ENCODE measurements around the gene EYS. TPM values are rescaled to one million over a fixed set of nuclear protein-coding genes. Genes with fewer than 3 reads are reported as not detected.
"Not testable (repeated sequence)": the region's sequence is repeated elsewhere in the genome, so short reads cannot be mapped to it uniquely, and the experiment has no call there.

The EYS gene
- total and polyA plus RNA-seq, 4 donors, result 0.08 to 0.63 (median 0.36) TPM

- DNase-seq (ENCODE audit: low spot score), result no peak
- no peak overlapping the region for H3K27ac ChIP-seq (ENCODE audit: low read depth in 1 of 2, low read length in 2 of 2)
- H3K27me3 ChIP-seq (ENCODE audit: control insufficient read depth in 4 of 4, insufficient read depth in 4 of 4, low read length in 3 of 4), result no peaks in the 10 kb centered on the region
- H3K9ac ChIP-seq (ENCODE audit: low read depth in 1 of 2, low read length in 2 of 2), result no peak overlapping the region
- TF ChIP-seq EGR1 (IDR thresholded peaks at IDR 0.05; ENCODE audit: low read depth in 2 of 2) (no peak), JUND (IDR thresholded peaks at IDR 0.05) (no peak), HNF4G (IDR thresholded peaks at IDR 0.05) (no peak), MAX (IDR thresholded peaks at IDR 0.05) (no peak), RXRA (IDR thresholded peaks at IDR 0.05) (no peak), ATF3 (IDR thresholded peaks at IDR 0.05) (no peak)
- no peaks in the 10 kb centered on the region for H3K36me3 ChIP-seq (ENCODE audit: control insufficient read depth in 4 of 4, insufficient read depth in 3 of 4, low read depth in 1 of 4, low read length in 3 of 4)
- H3K9me3 ChIP-seq (ENCODE audit: control insufficient read depth in 4 of 4, low read length in 3 of 4), result peaks cover 0 to under 1% (median 0%) of the 10 kb centered on the region in 4 donors
- no peaks in the 10 kb centered on the region for H3K4me1 ChIP-seq (ENCODE audit: control insufficient read depth in 4 of 4, insufficient read depth in 4 of 4, low read length in 3 of 4)
- whole genome bisulfite sequencing, result 62% methylated on average over 4 of the region's 4 CpGs
- H3K4me3 ChIP-seq (ENCODE audit: low read depth in 1 of 3, low read length in 3 of 3), result no peak overlapping the region
Observed at GRCh38 chr6:65595540-65595939, 111.5 kb downstream of the EYS start.

- H3K27me3 ChIP-seq (ENCODE audit: control insufficient read depth in 4 of 4, insufficient read depth in 4 of 4, low read length in 3 of 4), result no peaks in the 10 kb centered on the region
- no peaks in the 10 kb centered on the region for H3K36me3 ChIP-seq (ENCODE audit: control insufficient read depth in 4 of 4, insufficient read depth in 3 of 4, low read depth in 1 of 4, low read length in 3 of 4)
- TF ChIP-seq SP1 (IDR thresholded peaks at IDR 0.05) (no peak), JUND (IDR thresholded peaks at IDR 0.05) (no peak), TAF1 (conservative IDR thresholded peaks at IDR 0.05) (no peak), RXRA (IDR thresholded peaks at IDR 0.05) (no peak), NR2F2 (IDR thresholded peaks at IDR 0.05) (no peak), RAD21 (IDR thresholded peaks at IDR 0.05) (no peak), CTCF (IDR thresholded peaks at IDR 0.05; ENCODE audit: low read depth, low read length, missing input control) (no peak), EGR1 (IDR thresholded peaks at IDR 0.05; ENCODE audit: low read depth in 2 of 2) (no peak), FOXA1 (IDR thresholded peaks at IDR 0.05) (no peak), GABPA (IDR thresholded peaks at IDR 0.05 in 1 of 2, conservative IDR thresholded peaks at IDR 0.05 in 1 of 2) (no peak), ATF3 (IDR thresholded peaks at IDR 0.05) (no peak), HNF4A (conservative IDR thresholded peaks at IDR 0.05) (no peak), YY1 (IDR thresholded peaks at IDR 0.05) (no peak), FOXA2 (IDR thresholded peaks at IDR 0.05) (no peak)
- H3K4me3 ChIP-seq (ENCODE audit: low read depth in 1 of 3, low read length in 3 of 3), result no peak overlapping the region
- H3K27ac ChIP-seq (ENCODE audit: low read depth in 1 of 2, low read length in 2 of 2), result no peak overlapping the region
- no peaks in the 10 kb centered on the region for H3K4me1 ChIP-seq (ENCODE audit: control insufficient read depth in 4 of 4, insufficient read depth in 4 of 4, low read length in 3 of 4)
- no peak for DNase-seq (ENCODE audit: low spot score)
- 11% methylated on average over 1 of the region's 1 CpG for WGBS
- no peak overlapping the region for H3K9ac ChIP-seq (ENCODE audit: low read depth in 1 of 2, low read length in 2 of 2)
- H3K9me3 ChIP-seq (ENCODE audit: control insufficient read depth in 4 of 4, low read length in 3 of 4), result no peaks in the 10 kb centered on the region
Observed at GRCh38 chr6:65570340-65570739, 136.7 kb downstream of the EYS start.

GRCh38 chr6:65569505-65569904, 137.5 kb downstream of the EYS start:
- no peak for DNase-seq (ENCODE audit: low spot score)
- no peak for TF ChIP-seq CTCF (IDR thresholded peaks at IDR 0.05; ENCODE audit: low read depth, low read length, missing input control)
- no peak for TF ChIP-seq GABPA (IDR thresholded peaks at IDR 0.05 in 1 of 2, conservative IDR thresholded peaks at IDR 0.05 in 1 of 2)
- no peak for TF ChIP-seq MAX (IDR thresholded peaks at IDR 0.05)
- TF ChIP-seq ZBTB33 (IDR thresholded peaks at IDR 0.05), result no peak
- no peak overlapping the region for H3K27ac ChIP-seq (ENCODE audit: low read depth in 1 of 2, low read length in 2 of 2)
- H3K36me3 ChIP-seq (ENCODE audit: control insufficient read depth in 4 of 4, insufficient read depth in 3 of 4, low read depth in 1 of 4, low read length in 3 of 4), result no peaks in the 10 kb centered on the region
- no peaks in the 10 kb centered on the region for H3K9me3 ChIP-seq (ENCODE audit: control insufficient read depth in 4 of 4, low read length in 3 of 4)
- no peak overlapping the region for H3K9ac ChIP-seq (ENCODE audit: low read depth in 1 of 2, low read length in 2 of 2)
- WGBS, result 65% methylated on average over 2 of the region's 2 CpGs
- no peaks in the 10 kb centered on the region for H3K4me1 ChIP-seq (ENCODE audit: control insufficient read depth in 4 of 4, insufficient read depth in 4 of 4, low read length in 3 of 4)
- no peaks in the 10 kb centered on the region for H3K27me3 ChIP-seq (ENCODE audit: control insufficient read depth in 4 of 4, insufficient read depth in 4 of 4, low read length in 3 of 4)
- H3K4me3 ChIP-seq (ENCODE audit: low read depth in 1 of 3, low read length in 3 of 3), result no peak overlapping the region

GRCh38 chr6:65569056-65569455, 138.0 kb downstream of the EYS start:
- DNase-seq (ENCODE audit: low spot score); H3K4me1 ChIP-seq (ENCODE audit: control insufficient read depth in 4 of 4, insufficient read depth in 4 of 4, low read length in 3 of 4); H3K36me3 ChIP-seq (ENCODE audit: control insufficient read depth in 4 of 4, insufficient read depth in 3 of 4, low read depth in 1 of 4, low read length in 3 of 4); H3K9me3 ChIP-seq (ENCODE audit: control insufficient read depth in 4 of 4, low read length in 3 of 4); H3K27me3 ChIP-seq (ENCODE audit: control insufficient read depth in 4 of 4, insufficient read depth in 4 of 4, low read length in 3 of 4); H3K4me3 ChIP-seq (ENCODE audit: low read depth in 1 of 3, low read length in 3 of 3); H3K27ac ChIP-seq (ENCODE audit: low read depth in 1 of 2, low read length in 2 of 2); H3K9ac ChIP-seq (ENCODE audit: low read depth in 1 of 2, low read length in 2 of 2): not testable (repeated sequence)
- 57% methylated on average over 7 of the region's 7 CpGs for WGBS
